Measurements from ENCODE around the gene RBM19.
"Not testable (repeated sequence)": the region's sequence is repeated elsewhere in the genome, so short reads cannot be mapped to it uniquely, and the experiment has no call there.

RBM19 gene

GRCh38 chr12:113965951-113966797, at the start of gene RBM19:
RBM19 (minus strand) TSS chr12:113966325; CDS start chr12:113966227, 98 bp downstream.
- DNase-seq (ENCODE audit: low read depth), result peak; percentile 97

- DNase-seq (ENCODE audit: low read depth), result no peak
These were observed 49.7 kb upstream of the RBM19 start for GRCh38 chr12:114015851-114016250.

- no peak for DNase-seq (ENCODE audit: low read depth)
These were observed 47.6 kb upstream of the RBM19 start for GRCh38 chr12:114013575-114014345.

- DNase-seq (ENCODE audit: low read depth), result no peak
These were observed 46.8 kb upstream of the RBM19 start for GRCh38 chr12:114012744-114013431.

- DNase-seq (ENCODE audit: low read depth), result no peak
These were observed 45.6 kb upstream of the RBM19 start for GRCh38 chr12:114011711-114012110.

- DNase-seq (ENCODE audit: low read depth), result no peak
These were observed 40.6 kb upstream of the RBM19 start for GRCh38 chr12:114006482-114007425.

GRCh38 chr12:114004402-114004801, 38.3 kb upstream of the RBM19 start:
- no peak for DNase-seq (ENCODE audit: low read depth)

- no peak for DNase-seq (ENCODE audit: low read depth)
These were observed 37.2 kb upstream of the RBM19 start for GRCh38 chr12:114003286-114003685.

- no peak for DNase-seq (ENCODE audit: low read depth)
These were observed 35.6 kb upstream of the RBM19 start for GRCh38 chr12:114001511-114002340.

GRCh38 chr12:114000861-114001260, 34.7 kb upstream of the RBM19 start:
- no peak for DNase-seq (ENCODE audit: low read depth)

- not testable (repeated sequence) for DNase-seq (ENCODE audit: low read depth)
These were observed 34.1 kb upstream of the RBM19 start for GRCh38 chr12:114000261-114000660.

GRCh38 chr12:113997365-113997764, 31.2 kb upstream of the RBM19 start:
- no peak for DNase-seq (ENCODE audit: low read depth)

- DNase-seq (ENCODE audit: low read depth), result no peak
These were observed 29.9 kb upstream of the RBM19 start for GRCh38 chr12:113996026-113996425.

- no peak for DNase-seq (ENCODE audit: low read depth)
These were observed 27.9 kb upstream of the RBM19 start for GRCh38 chr12:113994051-113994450.

GRCh38 chr12:113992751-113993150, 26.6 kb upstream of the RBM19 start:
- not testable (repeated sequence) for DNase-seq (ENCODE audit: low read depth)

- no peak for DNase-seq (ENCODE audit: low read depth)
These were observed 25.3 kb upstream of the RBM19 start for GRCh38 chr12:113991224-113992044.

- no peak for DNase-seq (ENCODE audit: low read depth)
These were observed 24.4 kb upstream of the RBM19 start for GRCh38 chr12:113990250-113991223.

GRCh38 chr12:113988976-113989375, 22.9 kb upstream of the RBM19 start:
- DNase-seq (ENCODE audit: low read depth), result no peak
